GM12892 (cell line): ENCODE measurements around the gene OTUB2.

Experiments used
- POLR2A ChIP-seq: IDR thresholded peaks from 2 replicates; pipeline ENCODE4 v1.6.1; 2011; ENCODE audit warnings: low read depth, low read length, control low read depth
- POLR2AphosphoS5 ChIP-seq: IDR thresholded peaks from 2 replicates; pipeline ENCODE4 v1.6.1; 2011; ENCODE audit warnings: low read depth, low read length, control low read depth
- TAF1 ChIP-seq: IDR thresholded peaks from 2 replicates; pipeline ENCODE4 v1.6.1; 2011; ENCODE audit warnings: low read depth, mild to moderate bottlenecking, control low read depth, low read length, borderline replicate concordance

GRCh38 chr14:93987815-93988476, 38.2 kb upstream of the OTUB2 start:
- TF ChIP-seq POLR2AphosphoS5 = no peak
- no peak for TF ChIP-seq POLR2A
- TF ChIP-seq TAF1 = no peak
